ENCODE measurements around the gene CDC42EP3. TPM values are rescaled to one million over a fixed set of nuclear protein-coding genes. Genes with fewer than 3 reads are reported as not detected.

CDC42EP3 gene
- total RNA-seq, 3 donors from 2014 or later: 19.5 to 35.7 (median 35.7) TPM

GRCh38 chr2:37641582-37642171 is 29.8 kb downstream of the CDC42EP3 start:
- Histone ChIP-seq H3K9me3 (no peaks in the 10 kb centered on the region), H3K4me3 (no peak overlapping the region), H3K4me1 (no peaks in the 10 kb centered on the region), H3K27ac (no peak overlapping the region), H3K27me3 (no peaks in the 10 kb centered on the region), H3K36me3 (no peaks in the 10 kb centered on the region)
- intact Hi-C loops (cut with DNase I; ENCODE audit: low total_unique reads): no loop called here
- TF ChIP-seq POLR2AphosphoS5 (IDR thresholded peaks at IDR 0.05) (no peak), CTCF (IDR thresholded peaks at IDR 0.05) (no peak), POLR2A (IDR thresholded peaks at IDR 0.05) (no peak)
- DNase-seq (ENCODE audit: low spot score in 2 of 2): no peak

GRCh38 chr2:37639631-37640030 is 31.8 kb downstream of the CDC42EP3 start:
- H3K36me3 ChIP-seq: no peaks in the 10 kb centered on the region
- no peaks in the 10 kb centered on the region for H3K9me3 ChIP-seq
- no peak for TF ChIP-seq POLR2AphosphoS5 (IDR thresholded peaks at IDR 0.05)
- no peak for TF ChIP-seq POLR2A (IDR thresholded peaks at IDR 0.05)
- H3K4me3 ChIP-seq: no peak overlapping the region
- no peak overlapping the region for H3K27ac ChIP-seq
- DNase-seq (ENCODE audit: low spot score in 2 of 2): no peak
- intact Hi-C loops (cut with DNase I; ENCODE audit: low total_unique reads): no loop called here
- H3K4me1 ChIP-seq: no peaks in the 10 kb centered on the region
- H3K27me3 ChIP-seq: no peaks in the 10 kb centered on the region

- no peak overlapping the region for H3K4me3 ChIP-seq
- no peaks in the 10 kb centered on the region for H3K9me3 ChIP-seq
- TF ChIP-seq POLR2A (IDR thresholded peaks at IDR 0.05): no peak
- TF ChIP-seq POLR2AphosphoS5 (IDR thresholded peaks at IDR 0.05): no peak
- no peak for TF ChIP-seq CTCF (IDR thresholded peaks at IDR 0.05)
- intact Hi-C loops (cut with DNase I; ENCODE audit: low total_unique reads): no loop called here
- no peak for DNase-seq (ENCODE audit: low spot score in 2 of 2)
- no peak overlapping the region for H3K27ac ChIP-seq
- H3K36me3 ChIP-seq: no peaks in the 10 kb centered on the region
- no peaks in the 10 kb centered on the region for H3K4me1 ChIP-seq
- no peaks in the 10 kb centered on the region for H3K27me3 ChIP-seq
These were observed 32.5 kb downstream of the CDC42EP3 start for GRCh38 chr2:37638973-37639372.

GRCh38 chr2:37637985-37638384 is 33.5 kb downstream of the CDC42EP3 start:
- H3K27me3 ChIP-seq: no peaks in the 10 kb centered on the region
- H3K4me1 ChIP-seq: no peaks in the 10 kb centered on the region
- intact Hi-C loops (cut with DNase I; ENCODE audit: low total_unique reads): no loop called here
- H3K9me3 ChIP-seq: no peaks in the 10 kb centered on the region
- no peak for TF ChIP-seq CTCF (IDR thresholded peaks at IDR 0.05)
- no peak for TF ChIP-seq POLR2AphosphoS5 (IDR thresholded peaks at IDR 0.05)
- no peak for TF ChIP-seq POLR2A (IDR thresholded peaks at IDR 0.05)
- H3K36me3 ChIP-seq: no peaks in the 10 kb centered on the region
- H3K27ac ChIP-seq: no peak overlapping the region
- no peak for DNase-seq (ENCODE audit: low spot score in 2 of 2)
- no peak overlapping the region for H3K4me3 ChIP-seq

- intact Hi-C loops (cut with DNase I; ENCODE audit: low total_unique reads): no loop called here
- no peak for DNase-seq (ENCODE audit: low spot score in 2 of 2)
- H3K27ac ChIP-seq: no peak overlapping the region
- no peak overlapping the region for H3K4me3 ChIP-seq
- H3K9me3 ChIP-seq: no peaks in the 10 kb centered on the region
- TF ChIP-seq POLR2A (IDR thresholded peaks at IDR 0.05): no peak
- no peak for TF ChIP-seq CTCF (IDR thresholded peaks at IDR 0.05)
- TF ChIP-seq POLR2AphosphoS5 (IDR thresholded peaks at IDR 0.05): no peak
- H3K27me3 ChIP-seq: no peaks in the 10 kb centered on the region
- H3K4me1 ChIP-seq: no peaks in the 10 kb centered on the region
- no peaks in the 10 kb centered on the region for H3K36me3 ChIP-seq
These were observed 34.1 kb downstream of the CDC42EP3 start for GRCh38 chr2:37637190-37637860.
